22Rv1 (cell line): ENCODE results near the gene MYRFL.

Experiments used
- CTCF ChIP-seq: fragments of 450-650 bp; IDR thresholded peaks from 2 replicates; pipeline ENCODE4 v1.5.1; 2017; ENCODE audit warnings: mild to moderate bottlenecking
- ZFX ChIP-seq: fragments of 450-650 bp; IDR thresholded peaks from 2 replicates; pipeline ENCODE4 v1.6.1; 2017; ENCODE audit warnings: antibody characterized with exemption, borderline replicate concordance

GRCh38 chr12:69925291-69925690, 100.3 kb downstream of the MYRFL start:
- no peak for TF ChIP-seq CTCF
- TF ChIP-seq ZFX, result no peak
